HepG2 (cell line): Measurements from ENCODE around the gene SULT2A1. TPM values are rescaled to one million over a fixed set of nuclear protein-coding genes. Genes with fewer than 3 reads are reported as not detected.

Experiments used
- ATAC-seq: fragments of 200-7000 bp; cut with Tn5 transposase; 3 replicates; pipeline ENCODE4 v1.9.1; 2020; ENCODE audit warnings: mild to moderate bottlenecking, moderate library complexity
- BruUV-seq: library from RNA; stranded (reverse); fragments of 400-500 nt; replicated peaks from 2 replicates; lab custom pipeline; 2021; lab: Mats Ljungman, UMichigan
- CTCF ChIA-PET: fragments of 300-600 bp; formaldehyde crosslinking; extraction: SDS; loops from one replicate; lab custom pipeline; 2021; ENCODE audit warnings: low total read pairs, inconsistent platforms, low intra/inter-chr PET ratio; lab: Yijun Ruan, JAX
- POLR2A ChIA-PET: fragments of 350-600 bp; sonication (Branson Sonifier 250); formaldehyde crosslinking; loops from one replicate; lab custom pipeline; 2020; ENCODE audit warnings: antibody characterized with exemption, inconsistent platforms; lab: Yijun Ruan, JAX
- DNase-seq: peaks from one replicate; pipeline ENCODE4 v3.0.0-alpha.2; 2015; ENCODE audit warnings: low spot score
- FAIRE-seq: peaks from 3 replicates; lab custom pipeline; 2011; peaks lifted over from hg19 to GRCh38; lab: Jason Lieb, UNC
- H2AFZ ChIP-seq: one replicate; pipeline ENCODE4 v1.6.1; 2011; ENCODE audit warnings: low read length, inconsistent platforms
- H3K27ac ChIP-seq: fragments of 300-600 bp; 3 replicates; pipeline ENCODE4 v1.8.0; 2011; ENCODE audit warnings: mixed run types, mild to moderate bottlenecking, mixed read lengths, low read length, inconsistent platforms; ENCODE audit not compliant: insufficient read depth; ENCODE audit errors: extremely low read length
- H3K27me3 ChIP-seq, 2 experiments: fragments of 200-600 bp in 1 of 2; 2 replicates in 1 of 2; 3 replicates in 1 of 2; pipeline versions ENCODE4 v1.6.0 to v1.8.0; 2011; ENCODE audit warnings: low read length in 2 of 2, mild to moderate bottlenecking in 2 of 2, moderate library complexity in 2 of 2, inconsistent platforms in 1 of 2; ENCODE audit not compliant: insufficient read depth in 2 of 2, control insufficient read depth in 1 of 2
- H3K36me3 ChIP-seq, 2 experiments: fragments of 200-600 bp in 1 of 2; replicated peaks in 1 of 2; 2 replicates in 1 of 2; 3 replicates in 1 of 2; pipeline versions ENCODE4 v1.5.1 to v1.8.0; 2011; ENCODE audit warnings: low read length in 2 of 2, inconsistent platforms in 1 of 2; ENCODE audit not compliant: insufficient read depth in 2 of 2, control insufficient read depth in 1 of 2
- H3K4me1 ChIP-seq: 2 replicates; pipeline ENCODE4 v1.5.1; 2012; ENCODE audit warnings: low read length, inconsistent platforms; ENCODE audit not compliant: insufficient read depth
- H3K4me2 ChIP-seq: 2 replicates; pipeline ENCODE4 v1.6.0; 2011; ENCODE audit warnings: low read depth, low read length, inconsistent platforms
- H3K4me3 ChIP-seq, 3 experiments: fragments of 200-600 bp in 1 of 3; sonication (generic), shearing (Covaris generic) in 1 of 3; replicated peaks in 1 of 3; 2 replicates each; pipeline ENCODE4 v1.5.1; 2011 to 2016; ENCODE audit warnings: low read length in 3 of 3, inconsistent platforms in 2 of 3, low read depth in 2 of 3, mild to moderate bottlenecking in 2 of 3, control low read depth in 1 of 3, mixed read lengths in 1 of 3; ENCODE audit not compliant: insufficient read depth in 1 of 3
- H3K79me2 ChIP-seq: one replicate; pipeline ENCODE4 v1.6.1; 2011; ENCODE audit warnings: low read length, inconsistent platforms; ENCODE audit not compliant: insufficient read depth
- H3K9ac ChIP-seq: 2 replicates; pipeline ENCODE4 v1.6.0; 2011; ENCODE audit warnings: mild to moderate bottlenecking, low read depth, low read length, inconsistent platforms; ENCODE audit not compliant: insufficient read depth
- H3K9me3 ChIP-seq: 2 replicates; pipeline ENCODE4 v1.5.1; 2012; ENCODE audit warnings: mild to moderate bottlenecking, low read length
- H4K20me1 ChIP-seq: 2 replicates; pipeline ENCODE4 v1.6.0; 2011; ENCODE audit warnings: inconsistent platforms, mild to moderate bottlenecking, low read length, moderate library complexity; ENCODE audit not compliant: insufficient read depth
- DMTF1 ChIP-seq: sonication (generic); formaldehyde crosslinking; IDR thresholded peaks from 2 replicates; pipeline ENCODE4 v1.4.0; 2020; ENCODE audit warnings: mild to moderate bottlenecking, missing genetic modification reagents
- FOXO4 ChIP-seq: sonication (generic); formaldehyde crosslinking; conservative IDR thresholded peaks from 2 replicates; pipeline ENCODE4 v1.8.1; 2023; ENCODE audit warnings: missing genetic modification reagents
- NAIF1 ChIP-seq: sonication (generic); formaldehyde crosslinking; IDR thresholded peaks from 2 replicates; pipeline ENCODE4 v1.5.0; 2020; ENCODE audit warnings: mild to moderate bottlenecking, missing genetic modification reagents, borderline replicate concordance
- NONO ChIP-seq, 2 experiments: fragments of 450-650 bp in 1 of 2; sonication (generic) in 1 of 2; formaldehyde crosslinking in 1 of 2; IDR thresholded peaks in 1 of 2; conservative IDR thresholded peaks in 1 of 2; 2 replicates each; pipeline versions ENCODE4 v1.6.1 to v1.8.0; 2017 to 2022; ENCODE audit warnings: mild to moderate bottlenecking in 1 of 2, missing genetic modification reagents in 1 of 2, moderate library complexity in 1 of 2
- ZBTB44 ChIP-seq: sonication (generic); formaldehyde crosslinking; IDR thresholded peaks from 2 replicates; pipeline ENCODE4 v1.4.0; 2020; ENCODE audit warnings: missing genetic modification reagents
- ZNF180 ChIP-seq: sonication (generic); formaldehyde crosslinking; IDR thresholded peaks from 2 replicates; pipeline ENCODE4 v1.4.0; 2020; ENCODE audit warnings: low read depth, missing genetic modification reagents, borderline replicate concordance
- ZNF788 ChIP-seq: sonication (generic); formaldehyde crosslinking; IDR thresholded peaks from 2 replicates; pipeline ENCODE4 v1.5.0; 2020; ENCODE audit warnings: mild to moderate bottlenecking, missing genetic modification reagents, borderline replicate concordance
- WGBS: methylation state at CpG from one replicate; pipeline ENCODE4 v1.1.6; 2017; ENCODE audit warnings: low lambda C conversion rate; 5-methylcytosine and 5-hydroxymethylcytosine counted together
- in situ Hi-C: cut with HindIII; loops from 2 replicates; pipeline ENCODE4 v1.10.0; 2017; ENCODE audit warnings: low pct_unique_long_range_greater_than_20kb; ENCODE audit not compliant: extremely low pct_ligation_motif_present
- intact Hi-C: fragments of 100-400 bp; cut with micrococcal nuclease; formaldehyde crosslinking; loops from one replicate; pipeline ENCODE4 v1.10.0; 2022; ENCODE audit not compliant: unreplicated experiment
- polyA plus RNA-seq, 8 experiments: library from polyadenylated mRNA; depleted of rRNA in 3 of 8; stranded (reverse) in 7 of 8; unstranded in 1 of 8; fragments of >200 nt; fragmentation: Illumina TruSeq in 4 of 8; extraction: Trizol in 4 of 8; gene quantifications; 2 replicates each; pipeline versions ENCODE4 v1.2.1 to v1.2.3, GENCODE V29; 2011 to 2016; ENCODE audit warnings: low read depth in 4 of 8, missing spikeins in 1 of 8, mixed read lengths in 1 of 8; ENCODE audit not compliant: insufficient read depth in 1 of 8
- total RNA-seq, 5 experiments: library from RNA; depleted of rRNA; stranded (reverse); fragments of >200 nt; fragmentation: Illumina TruSeq; extraction: Trizol; gene quantifications; 2 replicates each; pipeline ENCODE4 v1.2.3, GENCODE V29; 2016; ENCODE audit warnings: low read depth in 1 of 5

SULT2A1 gene
- total and polyA plus RNA-seq, 2 of the 13 experiments (the other 11 are each of a cell fraction or from before 2014, with no cell fraction given) = 137 to 193 TPM

GRCh38 chr19:47824396-47824795, 61.7 kb downstream of the SULT2A1 start:
- ATAC-seq = 0 out of 3 replicates have a peak, but pooled peaks have one; percentile 23

More at GRCh38 chr19:47824396-47824795, 61.7 kb downstream of the SULT2A1 start:
- Histone ChIP-seq H3K4me3 (no peak overlapping the region), H3K9ac (no peak overlapping the region), H3K27ac (no peak overlapping the region), H3K36me3 (no peaks in the 10 kb centered on the region), H3K27me3 (peaks cover 2 to 23% of the 10 kb centered on the region in 2 experiments; a peak in 3 of 5 replicates), H2AFZ (no peak overlapping the region), H4K20me1 (no peaks in the 10 kb centered on the region), H3K79me2 (no peaks in the 10 kb centered on the region), H3K4me1 (peaks cover 16% of the 10 kb centered on the region; the same call in 1 of the 2 replicates), H3K9me3 (no peaks in the 10 kb centered on the region), H3K4me2 (no peak overlapping the region)
- no TSS peak for BruUV-seq
- 26% methylated on average over 3 of the region's 6 CpGs for WGBS
- in situ Hi-C loops (no loop called here), intact Hi-C loops (no loop called here)
- FAIRE-seq (no peak), DNase-seq (no peak)
- POLR2A ChIA-PET = no interaction called here
- CTCF ChIA-PET = interaction anchor here (0.7 kb wide), 1 partner anchor 34 kb away, joined by 3 read pairs; no protein-coding TSS in a partner anchor
- TF ChIP-seq NONO (IDR thresholded peaks at IDR 0.05) (no peak), NONO (CRISPR knock-in tag; conservative IDR thresholded peaks at IDR 0.05) (no peak), ZNF788 (CRISPR knock-in tag) (no peak), ZBTB44 (CRISPR knock-in tag) (no peak), NAIF1 (CRISPR knock-in tag) (no peak), FOXO4 (CRISPR knock-in tag) (no peak), DMTF1 (CRISPR knock-in tag) (no peak), ZNF180 (CRISPR knock-in tag) (no peak)
